IMR-90 (cell line): Measurements from ENCODE around the gene BTNL2. TPM values are rescaled to one million over a fixed set of nuclear protein-coding genes. Genes with fewer than 3 reads are reported as not detected.

Experiments used
- ATAC-seq: fragments of 200-7000 bp; cut with Tn5 transposase; 2 replicates; pipeline ENCODE4 v1.9.1; 2020; ENCODE audit warnings: low read depth, mild to moderate bottlenecking, moderate library complexity
- BruUV-seq: library from RNA; stranded (reverse); fragments of 400-500 nt; replicated peaks from 2 replicates; lab custom pipeline; 2021; lab: Mats Ljungman, UMichigan
- CTCF ChIA-PET: fragments of 300-600 bp; formaldehyde crosslinking; extraction: SDS; loops from one replicate; lab custom pipeline; 2021; ENCODE audit warnings: antibody characterized with exemption; lab: Yijun Ruan, JAX
- POLR2A ChIA-PET: fragments of 300-600 bp; sonication (Branson Sonifier 250); formaldehyde crosslinking; loops from one replicate; lab custom pipeline; 2022; ENCODE audit warnings: antibody characterized with exemption; ENCODE audit not compliant: unreplicated experiment; lab: Charles Lee
- DNase-seq: peaks from one replicate; pipeline ENCODE4 v3.0.0; 2013
- H2AFZ ChIP-seq: replicated peaks from 2 replicates; pipeline ENCODE3; 2013; ENCODE audit warnings: low read length, mild to moderate bottlenecking; ENCODE audit not compliant: poor library complexity
- H2AK5ac ChIP-seq: 2 replicates; pipeline ENCODE4 v1.6.1; 2013; ENCODE audit warnings: low read depth, low read length, inconsistent platforms
- H2AK9ac ChIP-seq: replicated peaks from 2 replicates; pipeline ENCODE3; 2013; ENCODE audit warnings: mild to moderate bottlenecking, low read depth, low read length, moderate library complexity; ENCODE audit not compliant: poor library complexity
- H2BK120ac ChIP-seq: 2 replicates; pipeline ENCODE4 v1.6.1; 2013; ENCODE audit warnings: low read depth, low read length, inconsistent platforms
- H2BK15ac ChIP-seq: 3 replicates; pipeline ENCODE4 v1.6.1; 2013; ENCODE audit warnings: low read depth, low read length, inconsistent platforms
- H2BK20ac ChIP-seq: 2 replicates; pipeline ENCODE4 v1.6.1; 2013; ENCODE audit warnings: low read depth, mild to moderate bottlenecking, inconsistent platforms, low read length, moderate library complexity
- H2BK5ac ChIP-seq: 2 replicates; pipeline ENCODE4 v1.6.1; 2013; ENCODE audit warnings: mild to moderate bottlenecking, low read depth, low read length, inconsistent platforms; ENCODE audit not compliant: poor library complexity, severe bottlenecking
- H3K14ac ChIP-seq: replicated peaks from 2 replicates; pipeline ENCODE4 v1.6.1; 2013; ENCODE audit warnings: low read depth, low read length, inconsistent platforms
- H3K18ac ChIP-seq: 2 replicates; pipeline ENCODE4 v1.6.1; 2013; ENCODE audit warnings: low read depth, low read length, control low read depth
- H3K23ac ChIP-seq: 2 replicates; pipeline ENCODE4 v1.6.1; 2013; ENCODE audit warnings: low read depth, low read length, inconsistent platforms
- H3K27ac ChIP-seq: 2 replicates; pipeline ENCODE4 v1.5.1; 2013; ENCODE audit warnings: mild to moderate bottlenecking, control low read depth, low read length; ENCODE audit not compliant: insufficient read depth
- H3K27me3 ChIP-seq: 2 replicates; pipeline ENCODE4 v1.6.1; 2013; ENCODE audit warnings: low read length; ENCODE audit not compliant: control insufficient read depth, insufficient read depth
- H3K36me3 ChIP-seq: 2 replicates; pipeline ENCODE4 v1.6.1; 2013; ENCODE audit warnings: low read length, mixed read lengths; ENCODE audit not compliant: control insufficient read depth, insufficient read depth
- H3K4ac ChIP-seq: 2 replicates; pipeline ENCODE4 v1.6.1; 2013; ENCODE audit warnings: low read depth, low read length, inconsistent platforms
- H3K4me1 ChIP-seq: 2 replicates; pipeline ENCODE4 v1.6.1; 2013; ENCODE audit warnings: low read length, mixed read lengths; ENCODE audit not compliant: control insufficient read depth, insufficient read depth
- H3K4me2 ChIP-seq: 2 replicates; pipeline ENCODE4 v1.6.1; 2013; ENCODE audit warnings: low read depth, mild to moderate bottlenecking, control low read depth, low read length, moderate library complexity
- H3K4me3 ChIP-seq: 2 replicates; pipeline ENCODE4 v1.5.1; 2013; ENCODE audit warnings: low read depth, mild to moderate bottlenecking, control low read depth, low read length, moderate library complexity; ENCODE audit not compliant: insufficient read depth
- H3K56ac ChIP-seq: 2 replicates; pipeline ENCODE4 v1.6.1; 2013; ENCODE audit warnings: low read length, inconsistent platforms; ENCODE audit not compliant: insufficient read depth; ENCODE audit errors: extremely low read depth
- H3K79me1 ChIP-seq, 2 experiments: 2 replicates each; pipeline ENCODE4 v1.6.1; 2013; ENCODE audit warnings: low read length in 2 of 2, inconsistent platforms in 1 of 2, low read depth in 1 of 2
- H3K9ac ChIP-seq: 2 replicates; pipeline ENCODE4 v1.6.1; 2013; ENCODE audit warnings: low read depth, low read length, control low read depth
- H3K9me1 ChIP-seq: 2 replicates; pipeline ENCODE4 v1.6.1; 2013; ENCODE audit warnings: low read length, inconsistent platforms; ENCODE audit not compliant: insufficient read depth
- H3K9me3 ChIP-seq: 2 replicates; pipeline ENCODE4 v1.6.1; 2013; ENCODE audit warnings: low read length; ENCODE audit not compliant: control insufficient read depth, insufficient read depth
- H4K20me1 ChIP-seq: 2 replicates; pipeline ENCODE4 v1.6.1; 2013; ENCODE audit warnings: low read length, inconsistent platforms; ENCODE audit not compliant: insufficient read depth
- H4K5ac ChIP-seq: 2 replicates; pipeline ENCODE4 v1.6.1; 2013; ENCODE audit warnings: mild to moderate bottlenecking, low read depth, low read length, control low read depth
- H4K8ac ChIP-seq, 2 experiments: 2 replicates each; pipeline ENCODE4 v1.6.1; 2013; ENCODE audit warnings: low read depth in 2 of 2, low read length in 2 of 2, control low read depth in 1 of 2, inconsistent platforms in 1 of 2
- H4K91ac ChIP-seq: 2 replicates; pipeline ENCODE4 v1.6.1; 2013; ENCODE audit warnings: low read depth, low read length, inconsistent platforms; ENCODE audit not compliant: insufficient read depth
- BHLHE40 ChIP-seq: fragments of 150-350 bp; IDR thresholded peaks from 2 replicates; pipeline ENCODE4 v1.6.1; 2016; ENCODE audit warnings: mild to moderate bottlenecking, low read depth, low read length
- WGBS, 2 experiments: methylation state at CpG; one replicate each; pipeline versions ENCODE4 v1.1.5 to v1.1.7; 2013; ENCODE audit warnings: missing lambda C conversion rate in 2 of 2; ENCODE audit not compliant: insufficient read length in 1 of 2; ENCODE audit errors: extremely low coverage in 2 of 2; 5-methylcytosine and 5-hydroxymethylcytosine counted together
- dilution Hi-C: fragments of 300-500 bp; cut with HindIII; formaldehyde crosslinking; loops from one replicate; pipeline ENCODE4 v1.14.3; 2018; ENCODE audit warnings: low sequenced_read_pairs; ENCODE audit not compliant: unreplicated experiment
- in situ Hi-C: fragments of 300-500 bp; cut with MboI; formaldehyde crosslinking; loops from 3 replicates; pipeline ENCODE4 v1.14.3; 2019; ENCODE audit warnings: low sequenced_read_pairs, inconsistent platforms, mixed read lengths
- intact Hi-C: fragments of 100-400 bp; cut with micrococcal nuclease; formaldehyde crosslinking; loops from 2 replicates; pipeline ENCODE4 v1.10.0; 2022
- polyA plus RNA-seq, 3 experiments: library from polyadenylated mRNA; depleted of rRNA; stranded (reverse); fragments of >200 nt; gene quantifications; 2 replicates each; pipeline ENCODE4 v1.2.3, GENCODE V29; 2012; ENCODE audit warnings: low replicate concordance in 1 of 3
- total RNA-seq: library from RNA; depleted of rRNA; stranded (reverse); fragments of >200 nt; gene quantifications from 2 replicates; pipeline ENCODE4 v1.2.3, GENCODE V29; 2012

Gene BTNL2
- total and polyA plus RNA-seq, 2 of the 4 experiments (the other 2 are of a cell fraction): not detected

GRCh38 chr6:32387589-32388340 is 19.2 kb downstream of the BTNL2 start:
- TF ChIP-seq BHLHE40: no peak
- no peaks in the 10 kb centered on the region for H3K79me1 ChIP-seq
- H2BK15ac ChIP-seq: no peak overlapping the region
- no peak overlapping the region for H2BK120ac ChIP-seq
- intact Hi-C loops (no loop called here), in situ Hi-C loops (no loop called here), dilution Hi-C loops (no loop called here)
- no peak overlapping the region for H4K5ac ChIP-seq
- H3K36me3 ChIP-seq: no peaks in the 10 kb centered on the region
- ChIA-PET CTCF (no interaction called here), POLR2A (no interaction called here)
- H2AK5ac ChIP-seq: no peak overlapping the region
- no peak overlapping the region for H3K4ac ChIP-seq
- no peak overlapping the region for H3K4me3 ChIP-seq
- no peak overlapping the region for H3K14ac ChIP-seq
- no peak overlapping the region for H3K4me2 ChIP-seq
- no peaks in the 10 kb centered on the region for H3K9me1 ChIP-seq
- H2AFZ ChIP-seq: no peak overlapping the region
- no peak overlapping the region for H2BK20ac ChIP-seq
- H4K8ac ChIP-seq: no peak overlapping the region
- H4K20me1 ChIP-seq: no peaks in the 10 kb centered on the region
- ATAC-seq (no peak), DNase-seq (no peak)
- BruUV-seq: no TSS peak
- no peak overlapping the region for H3K18ac ChIP-seq
- no peak overlapping the region for H2BK5ac ChIP-seq
- no peak overlapping the region for H3K27ac ChIP-seq
- H2AK9ac ChIP-seq: no peak overlapping the region
- no peak overlapping the region for H4K91ac ChIP-seq
- H3K27me3 ChIP-seq: peaks cover 7% of the 10 kb centered on the region
- no peaks in the 10 kb centered on the region for H3K4me1 ChIP-seq
- WGBS, 2 experiments: no CpG with 5 or more reads among the region's 6 CpGs
- H3K23ac ChIP-seq: no peak overlapping the region
- no peak overlapping the region for H3K56ac ChIP-seq
- no peak overlapping the region for H3K9ac ChIP-seq
- no peaks in the 10 kb centered on the region for H3K9me3 ChIP-seq
